ENCODE data around the gene SNRPF. TPM values are rescaled to one million over a fixed set of nuclear protein-coding genes. Genes with fewer than 3 reads are reported as not detected.

The SNRPF gene
- total RNA-seq, 1 donor from 2014 or later = 70.9 TPM

Other genes starting within 250 kb of the SNRPF start
- not detected in 2 replicates for gene NTN4, start 68.2 kb upstream of the SNRPF start, total RNA-seq
- not detected in 2 replicates for gene CCDC38, start 83.7 kb downstream of the SNRPF start, total RNA-seq
- 0.21 and 0.27 TPM in 2 replicates for gene AMDHD1, start 84.4 kb downstream of the SNRPF start, total RNA-seq
- 0.37 and 0.65 TPM in 2 replicates for gene HAL, start 137.4 kb downstream of the SNRPF start, total RNA-seq
- gene LTA4H, start 176.6 kb downstream of the SNRPF start, total RNA-seq = 57.3 and 59.6 TPM in 2 replicates

Data from activated T-helper 1 cell treated with anti-CD3 and anti-CD28 coated beads, Interleukin-12 subunit alpha, Interleukin-12 subunit beta, Interleukin-2, Interleukin-4 antibody, amounts not matched to agents 30 ng/mL and 10 ng/mL and 1 ng/mL, durations not matched to agents 14 hours and 24 hours and 36 hours (primary cell).